ENCODE results near the gene CFAP57.

- TF ChIP-seq YY1 (IDR thresholded peaks at IDR 0.05; ENCODE audit: insufficient read depth, insufficient read length) (no peak), SUZ12 (IDR thresholded peaks at IDR 0.05; ENCODE audit: extremely low read depth, insufficient read depth, insufficient read length) (no peak), ZNF274 (IDR thresholded peaks at IDR 0.05; ENCODE audit: low read depth, low read length) (no peak)
Observed at GRCh38 chr1:43284546-43285110, 112.5 kb downstream of the CFAP57 start.
